Natural killer cell (primary cell): ENCODE measurements around the gene SLC2A4. TPM values are rescaled to one million over a fixed set of nuclear protein-coding genes. Genes with fewer than 3 reads are reported as not detected.

Source experiments
- ATAC-seq, 3 donors: fragments of 150-1000 bp in 2 of 3; fragments of 200-7000 bp in 1 of 3; cut with Tn5 transposase; 1 replicate in 1 of 3; 2 replicates in 2 of 3; pipeline ENCODE4 v1.10.0; 2021; ENCODE audit warnings: mild to moderate bottlenecking in 2 of 3, moderate library complexity in 2 of 3
- DNase-seq, 2 donors: peaks; one replicate each; pipeline versions ENCODE4 v3.0.0 to v3.0.0-alpha.2; 2013 to 2021; ENCODE audit warnings: mixed read lengths in 1 of 2
- H3K27ac ChIP-seq: one replicate; pipeline ENCODE4 v1.5.1; 2013; ENCODE audit warnings: mild to moderate bottlenecking, low read length
- H3K27me3 ChIP-seq: one replicate; pipeline ENCODE4 v1.6.1; 2013; ENCODE audit warnings: low read length; ENCODE audit not compliant: control insufficient read depth, insufficient read depth
- H3K36me3 ChIP-seq: one replicate; pipeline ENCODE4 v1.6.1; 2013; ENCODE audit warnings: low read length; ENCODE audit not compliant: control insufficient read depth, insufficient read depth
- H3K4me1 ChIP-seq: one replicate; pipeline ENCODE4 v1.6.1; 2013; ENCODE audit warnings: low read length; ENCODE audit not compliant: control insufficient read depth, insufficient read depth
- H3K4me3 ChIP-seq: one replicate; pipeline ENCODE4 v1.5.1; 2013; ENCODE audit warnings: low read length
- H3K9me3 ChIP-seq: one replicate; pipeline ENCODE4 v1.6.1; 2013; ENCODE audit warnings: low read length; ENCODE audit not compliant: control insufficient read depth, insufficient read depth
- H3K27ac Mint-ChIP-seq, 2 donors: one replicate each; pipeline ENCODE4 v1.8.0; 2022; ENCODE audit warnings: mild to moderate bottlenecking in 2 of 2, mixed read lengths in 2 of 2, moderate library complexity in 1 of 2
- H3K27me3 Mint-ChIP-seq, 2 donors: one replicate each; pipeline ENCODE4 v1.8.0; 2022; ENCODE audit warnings: low read depth in 2 of 2, mixed read lengths in 2 of 2
- H3K36me3 Mint-ChIP-seq: one replicate; pipeline ENCODE4 v1.8.0; 2022; ENCODE audit warnings: mixed read lengths
- H3K4me1 Mint-ChIP-seq, 2 donors: one replicate each; pipeline ENCODE4 v1.8.0; 2022; ENCODE audit warnings: mixed read lengths in 2 of 2
- H3K4me3 Mint-ChIP-seq: one replicate; pipeline ENCODE4 v1.8.0; 2022; ENCODE audit warnings: mild to moderate bottlenecking, moderate library complexity, mixed read lengths
- H3K9me3 Mint-ChIP-seq, 2 donors: one replicate each; pipeline ENCODE4 v1.8.0; 2022; ENCODE audit warnings: mixed read lengths in 2 of 2
- CTCF ChIP-seq: fragments of 200-600 bp; IDR thresholded peaks from one replicate; pipeline ENCODE4 v1.8.0; 2022; ENCODE audit warnings: antibody characterized with exemption
- WGBS: methylation state at CpG from one replicate; pipeline ENCODE4 v1.1.7; 2013; ENCODE audit warnings: missing lambda C conversion rate; ENCODE audit not compliant: insufficient coverage; 5-methylcytosine and 5-hydroxymethylcytosine counted together
- intact Hi-C: fragments of 100-400 bp; cut with micrococcal nuclease; formaldehyde crosslinking; loops from one replicate; pipeline ENCODE4 v1.14.2; 2022
- total RNA-seq, 4 donors: library from RNA; stranded (reverse); fragments of 120-200 nt in 1 of 4; gene quantifications; one replicate each; pipeline versions ENCODE4 v1.2.3 to v1.2.4, GENCODE V29; 2013 to 2022

Gene SLC2A4
- total RNA-seq, 3 donors from 2014 or later (not counting 1 experiment from before 2014, with no cell fraction given), result not detected

- H3K4me3 Mint-ChIP-seq, result peak overlapping the region; percentile 92
- H3K27me3 ChIP-seq, result no peaks in the 10 kb centered on the region
Observed at GRCh38 chr17:7250695-7251627, 30.6 kb upstream of the SLC2A4 start.

GRCh38 chr17:7251661-7252175 is 29.8 kb upstream of the SLC2A4 start, which contains the start of gene CTDNEP1:
Gene CTDNEP1 (minus strand): TSS chr17:7251734. CDS start chr17:7251296, 438 bp downstream.
- no peaks in the 10 kb centered on the region for H3K9me3 Mint-ChIP-seq
- H3K4me1 ChIP-seq, result peaks cover 32% of the 10 kb centered on the region
- DNase-seq (peak; percentile 98 to 99), ATAC-seq (peak; percentile 82 to 94 (median 86))
- peak within 1 kb of the TSS; percentile 93 to 98 for H3K27ac Mint-ChIP-seq
- WGBS, result under 1% methylated on average over 40 of the region's 41 CpGs
- intact Hi-C loops, result loop anchor here (1.0 to 5.0 kb wide), 7 partner anchors 8 to 311 kb away; partner anchors contain the start of genes ACADVL, DLG4, EIF5A and PHF23
- no peaks in the 10 kb centered on the region for H3K9me3 ChIP-seq
- peaks cover 6% of the 10 kb centered on the region for H3K36me3 Mint-ChIP-seq
- H3K27me3 Mint-ChIP-seq, result no peaks in the 10 kb centered on the region
- H3K4me3 ChIP-seq, result peak within 1 kb of the TSS; percentile 67
- peaks cover 41 to 43% of the 10 kb centered on the region in 2 donors for H3K4me1 Mint-ChIP-seq
- peaks cover 26% of the 10 kb centered on the region for H3K36me3 ChIP-seq
- H3K27me3 ChIP-seq, result no peaks in the 10 kb centered on the region
- H3K4me3 Mint-ChIP-seq, result peak within 1 kb of the TSS; percentile 92
- no peak for TF ChIP-seq CTCF
- peak within 1 kb of the TSS; percentile 96 for H3K27ac ChIP-seq

More at GRCh38 chr17:7250695-7251627, 30.6 kb upstream of the SLC2A4 start:
- peak overlapping the region; percentile 96 for H3K27ac ChIP-seq
- no peaks in the 10 kb centered on the region for H3K9me3 ChIP-seq
- no peaks in the 10 kb centered on the region for H3K36me3 Mint-ChIP-seq
- ATAC-seq, result peak in 2 of 3 donors; percentile 0
- H3K4me1 Mint-ChIP-seq, result peaks cover 41 to 43% of the 10 kb centered on the region in 2 donors
- H3K4me3 ChIP-seq, result peak overlapping the region; percentile 67
- intact Hi-C loops, result loop anchor here (5.0 kb wide), 3 partner anchors 34 to 311 kb away; partner anchors contain the start of genes ACADVL, DLG4, POLR2A and SENP3
- peak overlapping the region; percentile 93 to 98 for H3K27ac Mint-ChIP-seq
- TF ChIP-seq CTCF, result no peak
- no peaks in the 10 kb centered on the region for H3K9me3 Mint-ChIP-seq
- H3K4me1 ChIP-seq, result peaks cover 32% of the 10 kb centered on the region
- under 1% methylated on average over 54 of the region's 55 CpGs for WGBS
- peaks cover 27% of the 10 kb centered on the region for H3K36me3 ChIP-seq
- DNase-seq, result peak; percentile 41 to 73
- H3K27me3 Mint-ChIP-seq, result no peaks in the 10 kb centered on the region

GRCh38 chr17:7252176-7253043 is 29.1 kb upstream of the SLC2A4 start, which contains the start of gene ELP5:
Gene ELP5 (plus strand): TSS chr17:7252215. CDS start chr17:7252551, 336 bp downstream.
- Mint-ChIP-seq H3K36me3 (peaks cover 12% of the 10 kb centered on the region), H3K4me1 (peaks cover 41 to 43% of the 10 kb centered on the region in 2 donors), H3K27ac (peak within 1 kb of the TSS; percentile 93 to 98), H3K4me3 (peak within 1 kb of the TSS; percentile 92), H3K9me3 (no peaks in the 10 kb centered on the region), H3K27me3 (no peaks in the 10 kb centered on the region)
- intact Hi-C loops, result loop anchor here (1.0 to 5.0 kb wide), 7 partner anchors 9 to 310 kb away; partner anchors contain the start of genes ACADVL, DLG4, EIF5A and PHF23
- WGBS, result under 1% methylated on average over 50 of the region's 55 CpGs
- Histone ChIP-seq H3K36me3 (peaks cover 27% of the 10 kb centered on the region), H3K4me3 (peak within 1 kb of the TSS; percentile 67), H3K27me3 (no peaks in the 10 kb centered on the region), H3K4me1 (peaks cover 32% of the 10 kb centered on the region), H3K27ac (peak within 1 kb of the TSS; percentile 96), H3K9me3 (no peaks in the 10 kb centered on the region)
- peak; percentile 62 to 80 (median 64) for ATAC-seq
- peak; percentile 89 to 93 for DNase-seq
- TF ChIP-seq CTCF, result no peak
